HG03342 (cell line): ENCODE data around the gene SCPEP1.

Experiments
- ATAC-seq: cut with Tn5 transposase; IDR thresholded peaks from one replicate; pipeline ENCODE4 v1.9.1; 2021; ENCODE audit warnings: mild to moderate bottlenecking, moderate library complexity; ENCODE audit not compliant: unreplicated experiment

Gene SCPEP1

DNA sequence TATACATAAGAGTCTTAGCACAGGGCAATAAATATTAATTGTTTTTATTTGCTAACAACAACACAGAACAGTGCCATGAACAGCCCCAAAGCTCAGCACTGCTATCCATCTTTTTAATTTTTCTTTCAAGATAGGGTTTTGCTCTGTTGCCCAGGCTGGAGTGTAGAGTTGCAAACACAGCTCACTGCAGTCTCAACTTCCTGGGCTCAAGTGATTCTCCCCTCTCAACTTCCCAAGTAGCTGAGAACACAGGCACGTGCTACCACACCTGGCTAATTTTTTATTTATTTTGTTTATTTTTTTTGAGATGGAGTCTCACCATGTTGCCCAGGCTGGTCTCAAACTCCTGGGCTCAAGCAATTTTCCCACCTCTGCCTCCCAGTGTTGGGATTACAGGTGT lies 59.5 kb downstream of the SCPEP1 start:
- ATAC-seq, result no peak

DNA sequence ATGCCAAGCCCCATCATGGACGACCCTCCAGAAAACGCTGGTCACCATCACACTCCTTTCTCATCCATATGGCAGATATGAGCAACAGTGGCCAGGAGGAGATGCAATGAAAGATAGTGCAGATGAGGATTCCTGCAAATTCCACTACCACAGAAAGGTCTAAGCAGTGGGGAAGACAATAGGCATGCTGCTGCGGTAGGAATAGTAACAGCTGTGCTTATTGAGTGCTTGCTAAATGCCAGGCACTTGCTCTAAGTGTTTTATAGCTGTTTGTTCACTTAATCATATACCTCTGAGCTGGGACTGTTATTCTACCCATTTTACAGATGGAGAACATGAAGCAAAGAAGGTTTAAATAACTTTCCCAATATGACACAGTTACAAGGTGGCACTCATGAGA lies 60.6 kb downstream of the SCPEP1 start:
- no peak for ATAC-seq

DNA sequence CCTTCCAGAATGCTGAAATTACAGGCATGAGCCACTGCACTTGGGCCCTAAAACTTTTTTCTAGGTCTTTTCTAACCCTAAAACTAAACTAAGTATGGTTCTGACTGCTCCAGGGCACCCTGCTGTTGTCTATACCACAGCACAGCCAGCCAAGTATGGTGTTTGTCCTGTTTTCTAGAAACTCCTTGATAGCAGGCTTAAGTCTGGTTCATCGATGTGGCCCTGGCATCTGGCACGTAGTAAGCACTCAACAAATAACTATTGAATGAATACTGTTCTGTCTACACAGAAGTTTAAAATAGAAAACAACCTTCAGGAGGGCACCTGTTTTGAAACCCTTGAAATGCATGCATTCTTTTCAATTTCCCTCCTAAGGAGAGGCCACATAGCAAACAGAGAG lies 62.6 kb downstream of the SCPEP1 start:
- no peak for ATAC-seq

- no peak for ATAC-seq
These were observed 65.3 kb downstream of the SCPEP1 start for GRCh38 chr17:57043276-57043675.

DNA sequence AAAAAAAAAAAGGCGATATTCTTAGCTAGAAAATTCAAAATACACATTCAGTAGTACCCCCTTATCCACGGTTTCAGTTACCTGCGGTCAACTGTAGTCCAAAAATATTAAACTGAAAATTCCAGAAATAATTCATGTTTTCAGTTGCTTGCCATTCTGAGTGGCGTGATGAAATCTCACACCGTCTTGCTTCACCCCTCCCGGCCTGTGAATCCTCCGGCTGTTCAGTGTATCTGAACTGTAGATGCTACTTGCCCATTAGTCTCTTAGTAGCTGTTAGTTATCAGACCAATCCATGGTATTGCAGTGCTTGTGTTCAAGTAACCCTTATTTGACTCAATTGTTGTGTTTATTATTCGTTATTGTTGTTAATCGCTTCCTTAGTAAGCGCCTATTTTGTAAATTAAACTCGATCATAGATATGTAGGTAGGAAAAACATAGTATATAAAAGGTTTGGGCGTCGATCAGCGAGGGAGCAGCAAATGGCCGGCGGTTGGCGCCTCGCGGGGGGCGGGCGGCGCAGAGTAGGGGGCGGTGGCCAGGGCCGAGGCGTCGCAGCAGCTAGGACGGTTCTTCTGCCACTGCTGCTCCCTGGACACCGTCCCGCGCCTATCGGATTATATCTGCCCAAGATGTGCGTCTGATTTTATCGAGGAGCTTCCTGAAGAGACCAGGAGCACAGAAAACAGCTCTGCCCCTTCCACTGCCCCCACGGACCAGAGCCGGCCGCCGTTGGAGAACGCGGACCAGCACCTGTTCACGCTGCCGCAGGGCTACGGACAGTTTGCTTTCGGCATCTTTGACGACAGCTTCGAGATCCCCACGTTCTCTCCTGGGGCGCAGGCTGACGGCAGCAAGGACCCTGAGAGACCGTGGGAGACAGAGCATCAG lies 67.3 kb downstream of the SCPEP1 start:
- no peak for ATAC-seq

GRCh38 chr17:57045868-57046704 lies 68.2 kb downstream of the SCPEP1 start:
- peak; percentile 49 for ATAC-seq

DNA sequence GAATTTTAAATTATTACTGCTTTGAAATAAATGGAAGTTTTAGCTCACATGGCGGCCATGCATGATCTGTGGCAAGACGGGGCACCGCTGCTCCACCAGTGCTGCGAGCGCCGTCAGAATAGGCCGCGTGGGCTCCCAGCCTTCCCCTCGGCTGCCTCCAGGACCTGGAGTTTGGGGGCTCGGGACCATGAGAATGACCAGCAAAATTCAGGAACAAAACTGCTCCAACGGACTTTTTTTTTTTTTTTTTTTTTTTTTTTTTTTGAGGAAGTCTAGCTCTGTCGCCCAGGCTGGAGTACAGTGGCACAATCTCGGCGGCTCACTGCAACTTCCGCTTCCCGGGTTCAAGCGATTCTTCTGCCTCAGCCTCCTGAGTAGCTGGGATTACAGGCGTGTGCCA lies 68.8 kb downstream of the SCPEP1 start:
- no peak for ATAC-seq

GRCh38 chr17:57048096-57048495 lies 70.2 kb downstream of the SCPEP1 start:
- no peak for ATAC-seq

DNA sequence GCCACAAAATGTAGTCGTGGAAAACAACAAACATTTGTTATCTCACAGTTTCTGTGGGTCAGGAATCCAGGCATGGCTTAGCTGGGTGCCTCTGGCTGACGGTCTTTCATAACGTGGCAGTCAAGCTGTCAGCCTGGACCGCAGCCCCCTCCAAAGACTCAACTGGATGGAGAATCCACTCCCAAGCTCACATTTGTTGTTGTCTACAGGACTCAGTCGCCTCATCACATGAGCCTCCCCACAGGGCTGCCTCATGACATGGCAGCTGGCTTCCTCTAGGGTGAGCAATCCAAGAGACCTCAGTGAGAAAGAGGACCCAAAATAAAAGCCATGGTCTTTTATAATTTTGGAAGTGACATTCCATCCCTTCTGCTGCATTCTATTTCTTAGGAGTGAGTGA lies 72.4 kb downstream of the SCPEP1 start:
- ATAC-seq, result no peak

DNA sequence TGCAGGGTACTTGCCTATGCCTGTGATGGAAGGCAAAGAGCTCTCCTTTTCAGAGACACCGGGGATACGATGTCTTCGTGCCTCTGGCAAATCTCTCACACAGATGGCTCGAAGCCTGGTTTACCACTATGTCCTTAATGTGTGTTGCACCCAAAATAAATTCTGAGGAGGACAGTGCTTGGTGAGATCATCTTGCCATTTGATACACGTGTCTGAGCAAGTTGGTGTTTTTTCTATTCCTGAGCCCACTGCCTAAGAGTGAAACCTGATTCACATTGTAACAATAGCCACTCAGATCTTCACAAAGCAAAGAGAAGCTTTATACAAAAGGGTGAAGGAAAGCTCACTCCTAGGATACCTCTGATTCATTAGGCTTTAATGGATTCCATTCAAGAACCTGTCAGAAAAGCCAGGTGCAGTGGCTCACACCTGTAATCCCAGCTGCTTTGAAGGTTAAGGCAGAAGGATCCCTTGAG lies 74.0 kb downstream of the SCPEP1 start:
- no peak for ATAC-seq
